ENCODE measurements around the gene FHOD3. TPM values are rescaled to one million over a fixed set of nuclear protein-coding genes. Genes with fewer than 3 reads are reported as not detected.

FHOD3 gene
- total and polyA plus RNA-seq, 2 of the 8 experiments (the other 6 are each of a cell fraction or from before 2014, with no cell fraction given) = 9.7 to 10.5 TPM

GRCh38 chr18:36640021-36640952, 342.8 kb downstream of the FHOD3 start (continued):
- TF ChIP-seq PHF8 (conservative IDR thresholded peaks at IDR 0.05; ENCODE audit: low read depth, low read length) (no peak), RNF2 (IDR thresholded peaks at IDR 0.05; ENCODE audit: borderline replicate concordance, low read depth, low read length, missing control alignments, poor library complexity, severe bottlenecking) (no peak), ASH2L (IDR thresholded peaks at IDR 0.05; ENCODE audit: low read length) (no peak), SIRT6 (IDR thresholded peaks at IDR 0.05; ENCODE audit: low read length) (no peak), BCL11A (IDR thresholded peaks at IDR 0.05; ENCODE audit: low read depth in 2 of 2, low read length in 2 of 2) (no peak), SUZ12 (IDR thresholded peaks at IDR 0.05; ENCODE audit: low read length) (no peak)
